Measurements from ENCODE around the gene ASCC1. TPM values are rescaled to one million over a fixed set of nuclear protein-coding genes. Genes with fewer than 3 reads are reported as not detected.

ASCC1 gene
- total and polyA plus RNA-seq, 2 of the 13 experiments (the other 11 are each of a cell fraction or from before 2014, with no cell fraction given) = 21.6 to 30.1 TPM

GRCh38 chr10:72056932-72057751 lies 158.9 kb downstream of the ASCC1 start (continued):
- TF ChIP-seq ZBED4 (CRISPR knock-in tag; IDR thresholded peaks at IDR 0.05; ENCODE audit: borderline replicate concordance) = 0 out of 2 replicates have a peak, but pooled peaks have one; percentile 63
- peak; percentile 97 for TF ChIP-seq ZNF7 (CRISPR knock-in tag; IDR thresholded peaks at IDR 0.05)
- no peak for TF ChIP-seq ZNF460 (CRISPR knock-in tag; IDR thresholded peaks at IDR 0.05; ENCODE audit: borderline replicate concordance)
- peak; percentile 77; the same call in 1 of the 2 replicates for TF ChIP-seq CHD4 (IDR thresholded peaks at IDR 0.05; ENCODE audit: borderline replicate concordance, low read length)
- TF ChIP-seq RXRB (CRISPR knock-in tag; IDR thresholded peaks at IDR 0.05; ENCODE audit: borderline replicate concordance) = peak; percentile 68; the same call in 1 of the 2 replicates
- peak; percentile 58; the same call in 1 of the 2 replicates for TF ChIP-seq GATAD2A (CRISPR knock-in tag; IDR thresholded peaks at IDR 0.05)
- peak; percentile 35; the same call in 1 of the 2 replicates for TF ChIP-seq MLX (CRISPR knock-in tag; IDR thresholded peaks at IDR 0.05)
- peak; percentile 58; the same call in 1 of the 2 replicates for TF ChIP-seq MTERF4 (CRISPR knock-in tag; IDR thresholded peaks at IDR 0.05)
- peak; percentile 32; the same call in 1 of the 2 replicates for TF ChIP-seq ZNF609 (CRISPR knock-in tag; IDR thresholded peaks at IDR 0.05; ENCODE audit: borderline replicate concordance)
- no peak for TF ChIP-seq SSRP1 (CRISPR knock-in tag; IDR thresholded peaks at IDR 0.05)
- TF ChIP-seq HNF1B (CRISPR knock-in tag; IDR thresholded peaks at IDR 0.05) = peak; percentile 72
- TF ChIP-seq ZNF121 (CRISPR knock-in tag; IDR thresholded peaks at IDR 0.05) = no peak
- peak; percentile 65; the same call in 1 of the 2 replicates for TF ChIP-seq TARDBP (CRISPR knock-in tag; IDR thresholded peaks at IDR 0.05)
- 0 out of 2 replicates have a peak, but pooled peaks have one; percentile 63 for TF ChIP-seq ARID2 (CRISPR knock-in tag; IDR thresholded peaks at IDR 0.05; ENCODE audit: borderline replicate concordance)
- peak; percentile 57; the same call in 1 of the 2 replicates for TF ChIP-seq TMF1 (CRISPR knock-in tag; IDR thresholded peaks at IDR 0.05; ENCODE audit: low read depth)

Data from HepG2 (cell line).